Measurements from ENCODE around the gene LIPC.

DNA sequence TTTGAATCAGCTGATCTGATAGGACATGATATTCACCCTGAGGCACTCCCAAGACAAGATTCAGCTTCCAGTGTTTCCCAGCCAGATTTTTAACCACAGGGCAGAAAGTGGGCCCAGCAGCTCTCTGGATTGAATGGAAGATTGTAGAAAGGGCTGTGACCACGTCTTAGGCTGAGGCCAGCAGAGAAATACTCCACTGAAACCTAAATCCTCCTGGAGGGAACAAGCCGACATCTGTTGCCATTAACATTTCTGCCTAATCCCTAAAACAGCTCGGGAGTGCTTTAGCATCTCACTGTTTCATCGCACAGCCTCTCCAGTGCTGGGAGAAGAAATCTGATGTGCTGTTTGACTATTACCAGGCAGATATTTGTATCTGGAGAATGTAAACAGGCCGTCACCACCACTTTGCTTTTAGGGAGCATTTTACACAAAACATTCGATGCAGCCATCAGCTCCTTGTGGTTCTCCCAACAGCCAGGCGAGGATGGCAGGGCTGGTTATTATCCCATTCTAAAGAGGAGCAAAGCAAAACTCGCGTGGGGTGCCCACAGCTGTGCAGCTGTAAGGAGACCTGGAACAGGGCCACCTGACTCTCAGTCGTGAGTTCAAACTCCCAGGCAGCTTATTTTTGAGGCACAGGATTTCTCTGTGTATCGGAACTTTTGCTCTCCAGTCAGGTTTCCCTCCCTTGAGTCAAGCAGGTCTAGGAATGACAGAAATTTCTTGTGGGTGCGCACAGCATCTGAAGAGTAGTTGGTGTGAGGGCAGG is 117.4 kb downstream of the LIPC start:
- TF ChIP-seq, protein P1, sequence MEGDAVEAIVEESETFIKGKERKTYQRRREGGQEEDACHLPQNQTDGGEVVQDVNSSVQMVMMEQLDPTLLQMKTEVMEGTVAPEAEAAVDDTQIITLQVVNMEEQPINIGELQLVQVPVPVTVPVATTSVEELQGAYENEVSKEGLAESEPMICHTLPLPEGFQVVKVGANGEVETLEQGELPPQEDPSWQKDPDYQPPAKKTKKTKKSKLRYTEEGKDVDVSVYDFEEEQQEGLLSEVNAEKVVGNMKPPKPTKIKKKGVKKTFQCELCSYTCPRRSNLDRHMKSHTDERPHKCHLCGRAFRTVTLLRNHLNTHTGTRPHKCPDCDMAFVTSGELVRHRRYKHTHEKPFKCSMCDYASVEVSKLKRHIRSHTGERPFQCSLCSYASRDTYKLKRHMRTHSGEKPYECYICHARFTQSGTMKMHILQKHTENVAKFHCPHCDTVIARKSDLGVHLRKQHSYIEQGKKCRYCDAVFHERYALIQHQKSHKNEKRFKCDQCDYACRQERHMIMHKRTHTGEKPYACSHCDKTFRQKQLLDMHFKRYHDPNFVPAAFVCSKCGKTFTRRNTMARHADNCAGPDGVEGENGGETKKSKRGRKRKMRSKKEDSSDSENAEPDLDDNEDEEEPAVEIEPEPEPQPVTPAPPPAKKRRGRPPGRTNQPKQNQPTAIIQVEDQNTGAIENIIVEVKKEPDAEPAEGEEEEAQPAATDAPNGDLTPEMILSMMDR (IDR thresholded peaks at IDR 0.05), result no peak
- TF ChIP-seq POLR2A (IDR thresholded peaks at IDR 0.05), result no peak
